Measurements from ENCODE around the gene HOATZ.

The HOATZ gene

DNA sequence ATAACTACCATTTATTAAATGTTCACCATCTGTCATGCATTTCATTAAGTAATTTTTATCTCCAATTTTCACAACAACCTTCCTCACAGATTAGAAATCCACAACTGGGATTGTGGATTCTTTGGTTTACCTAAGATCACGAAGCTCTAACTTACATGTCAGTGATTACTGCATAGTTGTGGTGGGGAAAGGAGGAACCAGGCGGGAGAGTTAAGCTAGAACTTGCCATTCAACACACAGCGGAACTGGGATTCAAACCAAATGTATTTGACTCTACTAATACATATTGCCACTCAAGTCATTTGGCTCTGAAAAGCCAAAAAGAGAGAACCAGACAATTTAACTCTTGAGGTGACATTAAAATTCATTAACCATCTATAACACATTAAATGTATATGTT lies 15.5 kb downstream of the HOATZ start:
- DNase-seq (ENCODE audit: insufficient read length, low spot score) (no peak), FAIRE-seq (peak; percentile 5)
- TF ChIP-seq TAF1 (IDR thresholded peaks at IDR 0.05; ENCODE audit: low read depth, low read length) (no peak), POU2F2 (IDR thresholded peaks at IDR 0.05; ENCODE audit: low read depth, low read length) (no peak), POLR2AphosphoS5 (IDR thresholded peaks at IDR 0.05; ENCODE audit: low read depth, low read length) (no peak), POLR2A (IDR thresholded peaks at IDR 0.05; ENCODE audit: low read depth, low read length) (no peak), PAX5 (IDR thresholded peaks at IDR 0.05; ENCODE audit: insufficient read depth, low read length, severe bottlenecking) (no peak), SPI1 (IDR thresholded peaks at IDR 0.05; ENCODE audit: low read depth, low read length) (no peak)

DNA sequence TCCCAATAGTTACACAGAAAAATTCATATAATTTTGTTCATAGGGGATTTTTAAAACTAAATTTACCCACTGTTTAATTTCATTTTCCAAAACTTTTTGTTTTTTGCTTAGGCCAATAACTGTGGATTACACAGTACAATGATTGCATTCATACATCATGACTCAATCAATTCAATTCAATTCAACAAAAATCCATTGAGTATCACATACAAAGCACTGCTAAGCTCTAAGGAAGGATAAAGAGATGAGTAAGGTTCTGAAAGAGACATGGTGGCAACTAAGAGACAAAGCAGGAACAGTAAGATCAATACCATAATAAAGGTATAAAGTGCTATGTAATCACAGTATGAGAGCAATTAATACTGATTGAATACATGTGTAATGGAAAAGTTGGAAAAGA lies 16.6 kb downstream of the HOATZ start:
- no peak for FAIRE-seq
- TF ChIP-seq PAX5 (IDR thresholded peaks at IDR 0.05; ENCODE audit: insufficient read depth, low read length, severe bottlenecking), result no peak
- no peak for TF ChIP-seq POLR2A (IDR thresholded peaks at IDR 0.05; ENCODE audit: low read depth, low read length)
- TF ChIP-seq POLR2AphosphoS5 (IDR thresholded peaks at IDR 0.05; ENCODE audit: low read depth, low read length), result no peak
- no peak for TF ChIP-seq POU2F2 (IDR thresholded peaks at IDR 0.05; ENCODE audit: low read depth, low read length)
- TF ChIP-seq SPI1 (IDR thresholded peaks at IDR 0.05; ENCODE audit: low read depth, low read length), result no peak
- TF ChIP-seq TAF1 (IDR thresholded peaks at IDR 0.05; ENCODE audit: low read depth, low read length), result no peak
- no peak for DNase-seq (ENCODE audit: insufficient read length, low spot score)

DNA sequence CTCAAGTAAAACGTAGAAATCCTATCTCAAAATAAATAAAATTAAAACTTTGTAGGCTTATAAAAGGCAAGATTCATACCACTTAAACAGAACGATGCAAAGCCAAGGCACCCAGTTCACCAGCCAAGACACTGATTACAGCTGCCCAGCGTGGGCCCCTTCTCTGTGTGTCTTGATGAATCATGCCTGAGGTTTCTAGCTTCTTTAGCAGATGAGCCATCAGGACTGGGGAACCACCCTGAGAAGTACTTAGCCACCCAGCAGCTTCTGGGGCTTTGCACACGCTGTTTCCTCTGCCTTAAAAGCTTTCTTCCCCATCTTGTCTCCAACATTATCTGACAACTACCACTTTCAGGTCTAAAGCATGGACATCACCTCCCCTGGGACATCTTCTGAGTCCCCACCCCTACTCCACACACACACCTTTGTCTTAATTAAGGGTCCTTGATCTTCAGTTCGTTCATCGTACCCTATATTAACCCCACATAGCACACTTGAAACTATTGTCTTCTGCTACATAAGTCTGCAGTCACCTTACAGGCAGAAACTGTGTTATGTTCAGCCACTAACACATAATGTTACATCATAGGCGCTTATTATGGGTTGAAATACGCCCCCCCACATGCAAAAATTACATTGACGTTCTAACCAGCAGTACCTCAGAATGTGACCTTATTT lies 17.2 kb downstream of the HOATZ start:
- TF ChIP-seq POLR2A (IDR thresholded peaks at IDR 0.05; ENCODE audit: low read depth, low read length) (no peak), PAX5 (IDR thresholded peaks at IDR 0.05; ENCODE audit: insufficient read depth, low read length, severe bottlenecking) (no peak), POU2F2 (IDR thresholded peaks at IDR 0.05; ENCODE audit: low read depth, low read length) (no peak), SPI1 (IDR thresholded peaks at IDR 0.05; ENCODE audit: low read depth, low read length) (no peak), POLR2AphosphoS5 (IDR thresholded peaks at IDR 0.05; ENCODE audit: low read depth, low read length) (no peak), TAF1 (IDR thresholded peaks at IDR 0.05; ENCODE audit: low read depth, low read length) (no peak)
- DNase-seq (ENCODE audit: insufficient read length, low spot score) (no peak), FAIRE-seq (peak; percentile 38)

GRCh38 chr11:111532365-111532709 lies 17.8 kb downstream of the HOATZ start:
- TF ChIP-seq POLR2A (IDR thresholded peaks at IDR 0.05; ENCODE audit: low read depth, low read length) (no peak), POU2F2 (IDR thresholded peaks at IDR 0.05; ENCODE audit: low read depth, low read length) (no peak), PAX5 (IDR thresholded peaks at IDR 0.05; ENCODE audit: insufficient read depth, low read length, severe bottlenecking) (no peak), POLR2AphosphoS5 (IDR thresholded peaks at IDR 0.05; ENCODE audit: low read depth, low read length) (no peak), SPI1 (IDR thresholded peaks at IDR 0.05; ENCODE audit: low read depth, low read length) (no peak), TAF1 (IDR thresholded peaks at IDR 0.05; ENCODE audit: low read depth, low read length) (no peak)
- FAIRE-seq (no peak), DNase-seq (ENCODE audit: insufficient read length, low spot score) (no peak)

DNA sequence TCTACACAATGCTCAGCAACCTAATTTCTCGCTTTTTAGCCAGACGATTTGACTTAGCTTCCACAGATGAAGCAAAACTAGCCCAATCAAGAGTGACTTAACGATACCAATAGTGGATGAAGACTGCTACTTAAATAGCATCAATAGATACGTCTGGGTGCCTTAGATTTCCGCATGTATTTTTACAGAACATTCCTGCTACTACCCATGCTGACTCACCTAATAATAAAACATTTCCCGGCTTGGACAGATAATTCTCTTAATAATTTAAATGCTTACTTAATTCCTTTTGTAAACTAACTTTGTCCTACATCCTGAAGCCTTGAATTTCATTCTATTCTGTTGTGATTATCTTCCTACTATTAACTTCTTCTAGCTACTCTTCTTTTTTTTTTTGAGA lies 20.7 kb downstream of the HOATZ start:
- DNase-seq (ENCODE audit: insufficient read length, low spot score) (no peak), FAIRE-seq (no peak)
- TF ChIP-seq POU2F2 (IDR thresholded peaks at IDR 0.05; ENCODE audit: low read depth, low read length) (no peak), SPI1 (IDR thresholded peaks at IDR 0.05; ENCODE audit: low read depth, low read length) (no peak), TAF1 (IDR thresholded peaks at IDR 0.05; ENCODE audit: low read depth, low read length) (no peak), PAX5 (IDR thresholded peaks at IDR 0.05; ENCODE audit: insufficient read depth, low read length, severe bottlenecking) (no peak), POLR2A (IDR thresholded peaks at IDR 0.05; ENCODE audit: low read depth, low read length) (no peak), POLR2AphosphoS5 (IDR thresholded peaks at IDR 0.05; ENCODE audit: low read depth, low read length) (no peak)

GRCh38 chr11:111537336-111537860 lies 22.8 kb downstream of the HOATZ start:
- no peak for DNase-seq (ENCODE audit: insufficient read length, low spot score)
- no peak for TF ChIP-seq PAX5 (IDR thresholded peaks at IDR 0.05; ENCODE audit: insufficient read depth, low read length, severe bottlenecking)
- no peak for TF ChIP-seq POU2F2 (IDR thresholded peaks at IDR 0.05; ENCODE audit: low read depth, low read length)
- no peak for TF ChIP-seq SPI1 (IDR thresholded peaks at IDR 0.05; ENCODE audit: low read depth, low read length)
- TF ChIP-seq TAF1 (IDR thresholded peaks at IDR 0.05; ENCODE audit: low read depth, low read length), result no peak
- no peak for TF ChIP-seq POLR2A (IDR thresholded peaks at IDR 0.05; ENCODE audit: low read depth, low read length)
- no peak for TF ChIP-seq POLR2AphosphoS5 (IDR thresholded peaks at IDR 0.05; ENCODE audit: low read depth, low read length)
- no peak for FAIRE-seq

GRCh38 chr11:111538407-111539114 lies 24.0 kb downstream of the HOATZ start:
- TF ChIP-seq PAX5 (IDR thresholded peaks at IDR 0.05; ENCODE audit: insufficient read depth, low read length, severe bottlenecking) (no peak), TAF1 (IDR thresholded peaks at IDR 0.05; ENCODE audit: low read depth, low read length) (no peak), POLR2A (IDR thresholded peaks at IDR 0.05; ENCODE audit: low read depth, low read length) (no peak)
- peak; percentile 33 for FAIRE-seq
- DNase-seq (ENCODE audit: insufficient read length, low spot score), result no peak

GRCh38 chr11:111539426-111540113 lies 25.0 kb downstream of the HOATZ start:
- DNase-seq (ENCODE audit: insufficient read length, low spot score) (no peak), FAIRE-seq (peak; percentile 50)
- TF ChIP-seq PAX5 (IDR thresholded peaks at IDR 0.05; ENCODE audit: insufficient read depth, low read length, severe bottlenecking) (no peak), POU2F2 (IDR thresholded peaks at IDR 0.05; ENCODE audit: low read depth, low read length) (no peak), POLR2A (IDR thresholded peaks at IDR 0.05; ENCODE audit: low read depth, low read length) (no peak), TAF1 (IDR thresholded peaks at IDR 0.05; ENCODE audit: low read depth, low read length) (no peak), SPI1 (IDR thresholded peaks at IDR 0.05; ENCODE audit: low read depth, low read length) (no peak), POLR2AphosphoS5 (IDR thresholded peaks at IDR 0.05; ENCODE audit: low read depth, low read length) (no peak)

Data from GM12891 (cell line).